UCSD-AML1 (cell line): ENCODE data around the gene SLC30A7.

Source experiments
- DNase-seq: peaks from one replicate; lab custom pipeline; 2025; ENCODE audit not compliant: unreplicated experiment; lab: John Stamatoyannopoulos, UW

SLC30A7 gene

GRCh38 chr1:100971021-100971420, 75.1 kb downstream of the SLC30A7 start:
- DNase-seq: no peak

GRCh38 chr1:100972185-100972584, 76.3 kb downstream of the SLC30A7 start:
- no peak for DNase-seq

- DNase-seq: no peak
Observed at GRCh38 chr1:100976936-100977335, 81.0 kb downstream of the SLC30A7 start.

- DNase-seq: no peak
Observed at GRCh38 chr1:100979631-100980030, 83.7 kb downstream of the SLC30A7 start.

- no peak for DNase-seq
Observed at GRCh38 chr1:100982793-100983192, 86.9 kb downstream of the SLC30A7 start.

GRCh38 chr1:100988121-100988520, 92.2 kb downstream of the SLC30A7 start:
- DNase-seq: no peak

GRCh38 chr1:100989306-100990077, 93.6 kb downstream of the SLC30A7 start:
- no peak for DNase-seq

- DNase-seq: no peak
Observed at GRCh38 chr1:100995198-100995988, 99.5 kb downstream of the SLC30A7 start.

- DNase-seq: no peak
Observed at GRCh38 chr1:100998426-100998825, 102.5 kb downstream of the SLC30A7 start.

- DNase-seq: no peak
Observed at GRCh38 chr1:101000131-101000873, 104.4 kb downstream of the SLC30A7 start.

GRCh38 chr1:101002551-101002950, 106.7 kb downstream of the SLC30A7 start:
- DNase-seq: no peak

GRCh38 chr1:101003012-101003650, 107.2 kb downstream of the SLC30A7 start:
- no peak for DNase-seq

GRCh38 chr1:101004061-101004460, 108.2 kb downstream of the SLC30A7 start:
- no peak for DNase-seq

- no peak for DNase-seq
Observed at GRCh38 chr1:101004670-101005069, 108.8 kb downstream of the SLC30A7 start.

GRCh38 chr1:101005183-101005582, 109.3 kb downstream of the SLC30A7 start:
- DNase-seq: no peak

- DNase-seq: no peak
Observed at GRCh38 chr1:101005871-101006270, 110.0 kb downstream of the SLC30A7 start.

GRCh38 chr1:101006553-101006952, 110.7 kb downstream of the SLC30A7 start:
- DNase-seq: no peak

- no peak for DNase-seq
Observed at GRCh38 chr1:101008229-101008834, 112.4 kb downstream of the SLC30A7 start.

- no peak for DNase-seq
Observed at GRCh38 chr1:101013776-101014175, 117.9 kb downstream of the SLC30A7 start.

GRCh38 chr1:101017448-101017847, 121.6 kb downstream of the SLC30A7 start:
- DNase-seq: no peak

- DNase-seq: no peak
Observed at GRCh38 chr1:101022294-101022693, 126.4 kb downstream of the SLC30A7 start.
